Measurements from ENCODE around the gene ABCG1. TPM values are rescaled to one million over a fixed set of nuclear protein-coding genes. Genes with fewer than 3 reads are reported as not detected.

The ABCG1 gene
- polyA plus RNA-seq, 4 donors = 5.5 to 46.5 (median 21.2) TPM

DNA sequence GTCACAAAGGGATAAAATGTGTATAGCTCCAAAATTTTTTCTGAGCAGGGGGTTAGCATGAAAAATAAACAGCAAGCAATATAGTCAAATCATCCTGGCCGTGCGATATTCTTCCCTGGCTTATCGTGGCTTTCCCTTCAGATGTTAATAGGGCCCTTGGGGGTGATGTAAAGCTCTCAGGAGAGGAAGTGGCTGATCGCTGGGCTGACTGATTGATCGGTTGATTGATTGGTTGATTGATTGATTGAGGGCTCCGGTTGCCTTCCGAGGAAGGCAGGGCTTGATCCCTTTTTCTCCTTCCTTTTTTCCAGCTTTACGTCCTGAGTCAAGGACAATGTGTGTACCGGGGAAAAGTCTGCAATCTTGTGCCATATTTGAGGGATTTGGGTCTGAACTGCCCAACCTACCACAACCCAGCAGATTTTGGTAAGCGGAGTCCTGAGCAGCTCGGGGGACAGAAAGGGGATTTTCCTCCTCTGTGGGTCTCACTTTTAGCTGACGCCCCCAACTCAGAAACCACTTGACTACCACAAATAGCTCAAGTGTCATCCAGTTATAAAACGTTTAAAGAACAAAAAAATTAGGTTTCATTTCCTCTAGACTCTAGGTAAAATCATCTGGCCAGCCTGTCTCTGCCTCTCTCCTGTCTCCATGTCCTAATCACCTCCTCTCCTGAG is 66.8 kb downstream of the ABCG1 start:
- no peak for FAIRE-seq
- DNase-seq = no peak
- H3K4me3 ChIP-seq (ENCODE audit: low read depth in 1 of 3, low read length in 3 of 3) = no peak overlapping the region
- no peaks in the 10 kb centered on the region for H3K4me1 ChIP-seq (ENCODE audit: control insufficient read depth in 3 of 3, insufficient read depth in 2 of 3, low read depth in 1 of 3, low read length in 2 of 3)
- H3K9me3 ChIP-seq (ENCODE audit: control insufficient read depth in 2 of 2, insufficient read depth in 1 of 2, low read depth in 1 of 2, low read length in 1 of 2) = peaks cover 0 to 2% of the 10 kb centered on the region in 2 donors
- peaks cover 0 to 27% (median 21%) of the 10 kb centered on the region in 3 donors for H3K36me3 ChIP-seq (ENCODE audit: control insufficient read depth in 3 of 3, insufficient read depth in 2 of 3, low read depth in 1 of 3, low read length in 3 of 3)
- no peak overlapping the region for H3K27ac ChIP-seq (ENCODE audit: low read depth in 1 of 3, low read length in 2 of 3)
- H3K27me3 ChIP-seq (ENCODE audit: control insufficient read depth in 3 of 3, insufficient read depth in 3 of 3, low read length in 3 of 3) = no peaks in the 10 kb centered on the region
- 68 to 77% (median 75%) methylated on average over 13 of the region's 13 CpGs for WGBS, 3 donors

DNA sequence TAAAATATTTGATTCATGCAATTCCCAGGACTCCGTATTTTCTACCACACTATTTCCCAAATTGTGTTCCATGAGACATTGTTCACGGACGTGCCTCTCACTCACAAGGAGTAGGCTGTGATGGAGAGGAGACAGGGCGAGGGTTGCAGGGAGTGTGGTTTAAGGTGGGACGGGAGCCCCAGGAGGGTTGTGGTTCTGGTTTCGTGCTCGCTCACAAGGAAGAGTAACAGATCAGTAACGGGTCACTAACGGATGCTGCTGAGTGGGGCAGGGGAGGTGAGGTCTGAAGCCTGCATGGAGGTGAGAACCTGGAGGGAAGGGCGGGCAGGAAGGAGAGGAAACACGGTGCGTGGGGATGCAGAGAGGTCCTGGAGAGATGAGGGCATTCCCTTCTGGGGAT is 67.5 kb downstream of the ABCG1 start:
- no peak overlapping the region for H3K4me3 ChIP-seq (ENCODE audit: low read depth in 1 of 3, low read length in 3 of 3)
- no peak for DNase-seq
- no peak for FAIRE-seq
- peaks cover 0 to 30% (median 22%) of the 10 kb centered on the region in 3 donors for H3K36me3 ChIP-seq (ENCODE audit: control insufficient read depth in 3 of 3, insufficient read depth in 2 of 3, low read depth in 1 of 3, low read length in 3 of 3)
- no peak overlapping the region for H3K27ac ChIP-seq (ENCODE audit: low read depth in 1 of 3, low read length in 2 of 3)
- H3K27me3 ChIP-seq (ENCODE audit: control insufficient read depth in 3 of 3, insufficient read depth in 3 of 3, low read length in 3 of 3) = no peaks in the 10 kb centered on the region
- H3K9me3 ChIP-seq (ENCODE audit: control insufficient read depth in 2 of 2, insufficient read depth in 1 of 2, low read depth in 1 of 2, low read length in 1 of 2) = peaks cover 0 to 2% of the 10 kb centered on the region in 2 donors
- 80 to 88% (median 81%) methylated on average over 12 of the region's 12 CpGs for WGBS, 3 donors
- H3K4me1 ChIP-seq (ENCODE audit: control insufficient read depth in 3 of 3, insufficient read depth in 2 of 3, low read depth in 1 of 3, low read length in 2 of 3) = no peaks in the 10 kb centered on the region

DNA sequence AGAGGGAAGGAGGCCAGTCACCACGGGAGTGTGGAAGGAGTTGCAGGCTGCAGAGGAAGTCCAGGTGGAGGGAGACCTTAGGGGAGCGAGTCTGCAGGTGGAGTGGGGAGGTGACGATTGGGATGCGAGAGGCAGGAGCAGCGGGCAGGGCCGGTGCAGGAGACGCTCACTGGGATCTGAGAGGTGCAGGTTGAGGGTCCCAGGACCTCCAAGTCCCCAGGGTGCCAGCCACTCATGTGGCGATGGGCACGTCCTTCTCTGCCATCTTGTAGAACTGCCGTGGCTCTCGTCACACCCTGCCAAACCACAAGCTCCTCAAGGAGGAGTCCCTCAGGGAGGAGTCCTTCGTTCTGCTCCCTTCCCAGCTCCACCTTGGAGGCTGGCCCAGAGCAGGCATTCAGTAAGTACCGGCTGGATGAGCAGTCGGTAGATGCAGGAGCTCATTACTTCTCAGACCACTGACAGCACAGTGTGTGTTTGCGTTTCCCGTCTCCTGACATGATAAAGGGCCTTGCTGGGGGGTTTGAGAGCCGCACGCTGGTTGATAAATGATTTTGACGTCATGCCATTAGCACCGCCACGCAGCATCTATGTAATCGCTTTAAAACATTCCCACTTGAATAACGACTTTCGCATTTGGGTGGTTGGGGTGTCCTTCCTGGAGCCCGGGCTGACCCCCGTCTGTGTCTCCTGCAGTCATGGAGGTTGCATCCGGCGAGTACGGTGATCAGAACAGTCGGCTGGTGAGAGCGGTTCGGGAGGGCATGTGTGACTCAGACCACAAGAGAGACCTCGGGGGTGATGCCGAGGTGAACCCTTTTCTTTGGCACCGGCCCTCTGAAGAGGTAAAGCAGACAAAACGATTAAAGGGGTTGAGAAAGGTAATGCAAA is 68.5 kb downstream of the ABCG1 start:
- Histone ChIP-seq H3K4me1 (ENCODE audit: control insufficient read depth in 3 of 3, insufficient read depth in 2 of 3, low read depth in 1 of 3, low read length in 2 of 3) (no peaks in the 10 kb centered on the region), H3K27me3 (ENCODE audit: control insufficient read depth in 3 of 3, insufficient read depth in 3 of 3, low read length in 3 of 3) (no peaks in the 10 kb centered on the region), H3K9me3 (ENCODE audit: control insufficient read depth in 2 of 2, insufficient read depth in 1 of 2, low read depth in 1 of 2, low read length in 1 of 2) (peaks cover 0 to 2% of the 10 kb centered on the region in 2 donors), H3K4me3 (ENCODE audit: low read depth in 1 of 3, low read length in 3 of 3) (no peak overlapping the region), H3K27ac (ENCODE audit: low read depth in 1 of 3, low read length in 2 of 3) (no peak overlapping the region), H3K36me3 (ENCODE audit: control insufficient read depth in 3 of 3, insufficient read depth in 2 of 3, low read depth in 1 of 3, low read length in 3 of 3) (peaks cover 0 to 32% (median 23%) of the 10 kb centered on the region in 3 donors)
- WGBS, 3 donors = 81 to 85% (median 82%) methylated on average over 36 of the region's 36 CpGs
- no peak for DNase-seq
- FAIRE-seq = no peak

DNA sequence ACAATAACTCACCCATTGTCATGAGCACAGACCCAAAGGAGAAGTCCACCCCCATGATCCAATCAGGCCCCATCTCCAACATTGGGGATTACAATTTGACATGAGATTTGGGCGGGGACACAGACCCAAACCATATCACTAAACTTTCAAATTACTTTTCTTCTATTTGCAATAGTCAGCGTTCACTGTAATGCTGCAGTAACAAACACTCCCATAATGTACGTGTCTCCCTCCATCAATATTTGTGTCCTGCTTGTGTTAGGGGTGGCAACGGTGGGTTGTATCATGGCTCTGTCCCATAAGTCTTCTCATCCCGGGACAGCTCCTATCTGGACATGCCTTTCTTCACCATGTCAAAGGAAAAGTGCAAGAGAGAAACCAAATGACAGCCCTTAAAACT is 70.0 kb downstream of the ABCG1 start:
- H3K9me3 ChIP-seq (ENCODE audit: control insufficient read depth in 2 of 2, insufficient read depth in 1 of 2, low read depth in 1 of 2, low read length in 1 of 2) = peaks cover 0 to 2% of the 10 kb centered on the region in 2 donors
- H3K4me3 ChIP-seq (ENCODE audit: low read depth in 1 of 3, low read length in 3 of 3) = no peak overlapping the region
- WGBS, 3 donors = 91 to 93% (median 92%) methylated on average over 5 of the region's 5 CpGs
- H3K4me1 ChIP-seq (ENCODE audit: control insufficient read depth in 3 of 3, insufficient read depth in 2 of 3, low read depth in 1 of 3, low read length in 2 of 3) = no peaks in the 10 kb centered on the region
- FAIRE-seq = no peak
- H3K36me3 ChIP-seq (ENCODE audit: control insufficient read depth in 3 of 3, insufficient read depth in 2 of 3, low read depth in 1 of 3, low read length in 3 of 3) = peaks cover 0 to 35% (median 20%) of the 10 kb centered on the region in 3 donors
- no peaks in the 10 kb centered on the region for H3K27me3 ChIP-seq (ENCODE audit: control insufficient read depth in 3 of 3, insufficient read depth in 3 of 3, low read length in 3 of 3)
- DNase-seq = no peak
- no peak overlapping the region for H3K27ac ChIP-seq (ENCODE audit: low read depth in 1 of 3, low read length in 2 of 3)

DNA sequence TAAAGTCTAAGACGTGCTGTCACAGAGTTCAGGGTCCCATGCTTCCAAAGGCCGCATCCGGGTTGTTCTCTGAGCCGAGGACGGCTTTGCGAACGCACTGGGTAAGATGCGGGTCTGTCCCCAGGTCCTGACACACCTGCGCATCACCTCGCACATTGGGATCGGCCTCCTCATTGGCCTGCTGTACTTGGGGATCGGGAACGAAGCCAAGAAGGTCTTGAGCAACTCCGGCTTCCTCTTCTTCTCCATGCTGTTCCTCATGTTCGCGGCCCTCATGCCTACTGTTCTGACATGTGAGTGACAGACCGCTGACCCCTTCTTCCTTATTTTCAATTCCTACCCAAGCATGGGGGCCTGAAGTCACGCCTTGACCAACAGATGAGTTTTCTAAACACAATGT is 71.0 kb downstream of the ABCG1 start:
- Histone ChIP-seq H3K9me3 (ENCODE audit: control insufficient read depth in 2 of 2, insufficient read depth in 1 of 2, low read depth in 1 of 2, low read length in 1 of 2) (peaks cover 0 to 2% of the 10 kb centered on the region in 2 donors), H3K27me3 (ENCODE audit: control insufficient read depth in 3 of 3, insufficient read depth in 3 of 3, low read length in 3 of 3) (no peaks in the 10 kb centered on the region), H3K36me3 (ENCODE audit: control insufficient read depth in 3 of 3, insufficient read depth in 2 of 3, low read depth in 1 of 3, low read length in 3 of 3) (peaks cover 0 to 40% (median 16%) of the 10 kb centered on the region in 3 donors), H3K4me1 (ENCODE audit: control insufficient read depth in 3 of 3, insufficient read depth in 2 of 3, low read depth in 1 of 3, low read length in 2 of 3) (no peaks in the 10 kb centered on the region), H3K4me3 (ENCODE audit: low read depth in 1 of 3, low read length in 3 of 3) (no peak overlapping the region), H3K27ac (ENCODE audit: low read depth in 1 of 3, low read length in 2 of 3) (no peak overlapping the region)
- no peak for DNase-seq
- FAIRE-seq = no peak
- 88 to 94% (median 91%) methylated on average over 18 of the region's 18 CpGs for WGBS, 3 donors

DNA sequence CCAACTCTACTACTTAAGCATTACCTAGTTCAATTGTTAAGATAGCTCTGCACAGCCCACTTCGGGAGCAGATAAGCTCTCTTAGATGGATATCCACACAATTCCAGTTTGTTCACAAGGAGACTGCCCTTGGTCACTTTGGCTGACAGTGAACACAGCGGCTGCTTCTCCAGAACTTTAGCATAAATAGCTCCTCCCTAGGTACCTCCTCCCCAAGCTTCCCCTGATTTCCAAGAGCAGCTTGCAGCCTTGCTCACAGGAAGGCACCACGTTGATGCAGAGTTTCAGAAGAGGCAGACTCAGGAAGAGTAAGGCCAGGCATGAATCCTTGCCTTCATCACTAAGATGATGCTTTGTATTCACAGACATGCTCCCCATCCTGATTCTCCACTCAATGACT is 71.6 kb downstream of the ABCG1 start:
- Histone ChIP-seq H3K27ac (ENCODE audit: low read depth in 1 of 3, low read length in 2 of 3) (no peak overlapping the region), H3K9me3 (ENCODE audit: control insufficient read depth in 2 of 2, insufficient read depth in 1 of 2, low read depth in 1 of 2, low read length in 1 of 2) (peaks cover 0 to 2% of the 10 kb centered on the region in 2 donors), H3K27me3 (ENCODE audit: control insufficient read depth in 3 of 3, insufficient read depth in 3 of 3, low read length in 3 of 3) (no peaks in the 10 kb centered on the region), H3K36me3 (ENCODE audit: control insufficient read depth in 3 of 3, insufficient read depth in 2 of 3, low read depth in 1 of 3, low read length in 3 of 3) (peaks cover 0 to 42% (median 16%) of the 10 kb centered on the region in 3 donors), H3K4me1 (ENCODE audit: control insufficient read depth in 3 of 3, insufficient read depth in 2 of 3, low read depth in 1 of 3, low read length in 2 of 3) (no peaks in the 10 kb centered on the region), H3K4me3 (ENCODE audit: low read depth in 1 of 3, low read length in 3 of 3) (no peak overlapping the region)
- DNase-seq (no peak), FAIRE-seq (no peak)
- WGBS, 3 donors = 43 to 48% (median 46%) methylated on average over 3 of the region's 3 CpGs

DNA sequence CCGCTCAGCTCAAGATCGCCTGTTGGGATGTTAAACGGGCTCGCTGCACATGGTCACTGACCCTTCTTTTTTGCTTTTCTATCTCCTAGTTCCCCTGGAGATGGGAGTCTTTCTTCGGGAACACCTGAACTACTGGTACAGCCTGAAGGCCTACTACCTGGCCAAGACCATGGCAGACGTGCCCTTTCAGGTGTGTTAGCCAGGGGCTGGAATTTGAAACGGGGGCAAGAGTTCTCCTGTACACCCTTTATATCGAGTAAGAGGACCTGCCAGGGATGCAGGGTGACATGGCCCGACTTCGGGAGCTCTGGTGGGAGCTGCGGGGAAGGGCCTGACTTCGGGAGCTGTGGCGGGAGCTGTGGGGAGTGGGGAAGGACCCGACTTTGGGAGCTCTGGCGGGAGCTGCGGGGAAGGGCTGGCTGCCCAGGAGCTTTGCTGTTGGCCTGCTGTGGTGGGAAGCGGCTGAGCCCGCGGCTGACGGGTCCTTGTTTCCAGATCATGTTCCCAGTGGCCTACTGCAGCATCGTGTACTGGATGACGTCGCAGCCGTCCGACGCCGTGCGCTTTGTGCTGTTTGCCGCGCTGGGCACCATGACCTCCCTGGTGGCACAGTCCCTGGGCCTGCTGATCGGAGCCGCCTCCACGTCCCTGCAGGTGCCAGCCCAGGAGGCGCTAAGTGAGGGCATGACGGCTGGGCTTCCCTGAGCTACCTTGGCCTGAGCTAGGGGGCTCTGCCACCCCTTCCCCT is 72.2 kb downstream of the ABCG1 start:
- FAIRE-seq = no peak

More for the DNA sequence above, 72.2 kb downstream of the ABCG1 start:
- no peak overlapping the region for H3K27ac ChIP-seq (ENCODE audit: low read depth in 1 of 3, low read length in 2 of 3)
- H3K9me3 ChIP-seq (ENCODE audit: control insufficient read depth in 2 of 2, insufficient read depth in 1 of 2, low read depth in 1 of 2, low read length in 1 of 2) = peaks cover 0 to 2% of the 10 kb centered on the region in 2 donors
- H3K4me1 ChIP-seq (ENCODE audit: control insufficient read depth in 3 of 3, insufficient read depth in 2 of 3, low read depth in 1 of 3, low read length in 2 of 3) = no peaks in the 10 kb centered on the region
- H3K36me3 ChIP-seq (ENCODE audit: control insufficient read depth in 3 of 3, insufficient read depth in 2 of 3, low read depth in 1 of 3, low read length in 3 of 3) = peaks cover 0 to 45% (median 14%) of the 10 kb centered on the region in 3 donors
- H3K4me3 ChIP-seq (ENCODE audit: low read depth in 1 of 3, low read length in 3 of 3) = no peak overlapping the region
- no peaks in the 10 kb centered on the region for H3K27me3 ChIP-seq (ENCODE audit: control insufficient read depth in 3 of 3, insufficient read depth in 3 of 3, low read length in 3 of 3)
- 87 to 90% (median 89%) methylated on average over 35 of the region's 35 CpGs for WGBS, 3 donors
- DNase-seq = no peak
